GM18499 (cell line): ENCODE data around the gene NPTN.
"Not testable (repeated sequence)": the region's sequence is repeated elsewhere in the genome, so short reads cannot be mapped to it uniquely, and the experiment has no call there.

Source experiments
- ATAC-seq: cut with Tn5 transposase; IDR thresholded peaks from one replicate; pipeline ENCODE4 v1.9.1; 2021; ENCODE audit warnings: moderate number of reproducible peaks; ENCODE audit not compliant: insufficient read depth, unreplicated experiment

The NPTN gene

DNA sequence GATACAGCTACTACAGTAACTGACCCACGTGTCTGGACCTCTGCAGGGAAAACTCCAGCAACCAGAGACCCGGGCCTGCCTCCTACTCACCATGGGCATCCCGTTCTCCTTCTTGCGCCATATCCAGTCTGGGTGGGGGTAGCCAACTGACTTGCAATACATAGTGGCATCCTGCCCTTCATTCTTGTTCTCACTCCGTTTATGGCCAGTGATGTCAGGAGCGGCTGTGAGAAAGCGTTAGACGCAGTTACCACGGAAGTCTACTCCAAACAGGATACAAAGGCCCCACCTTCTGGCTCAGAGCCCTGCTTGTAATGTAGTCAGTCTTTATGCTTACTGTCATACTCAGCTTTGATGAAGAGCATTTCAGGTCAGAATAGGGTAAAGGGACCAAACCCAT, 59.6 kb downstream of the NPTN start:
- no peak for ATAC-seq

GRCh38 chr15:73573037-73573436, 60.2 kb downstream of the NPTN start:
- ATAC-seq, result no peak

DNA sequence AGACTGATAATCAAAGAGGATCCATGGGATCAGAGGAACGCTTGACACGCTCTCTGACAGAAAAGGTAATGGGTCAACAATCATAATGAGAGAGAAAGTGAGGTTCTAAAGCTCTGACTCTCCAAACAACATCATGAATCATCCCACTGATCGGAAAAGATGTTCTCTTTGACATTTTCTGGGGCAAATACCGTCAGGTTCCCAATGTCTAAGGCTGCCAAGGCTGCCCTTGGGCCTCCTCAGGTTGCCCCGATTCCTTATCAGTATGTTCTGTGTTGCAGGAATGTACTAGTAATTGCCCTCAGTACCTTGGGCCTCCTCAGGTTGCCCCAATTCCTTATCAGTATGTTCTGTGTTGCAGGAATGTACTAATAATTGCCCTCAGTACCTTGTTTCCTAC, 60.9 kb downstream of the NPTN start:
- ATAC-seq, result no peak

DNA sequence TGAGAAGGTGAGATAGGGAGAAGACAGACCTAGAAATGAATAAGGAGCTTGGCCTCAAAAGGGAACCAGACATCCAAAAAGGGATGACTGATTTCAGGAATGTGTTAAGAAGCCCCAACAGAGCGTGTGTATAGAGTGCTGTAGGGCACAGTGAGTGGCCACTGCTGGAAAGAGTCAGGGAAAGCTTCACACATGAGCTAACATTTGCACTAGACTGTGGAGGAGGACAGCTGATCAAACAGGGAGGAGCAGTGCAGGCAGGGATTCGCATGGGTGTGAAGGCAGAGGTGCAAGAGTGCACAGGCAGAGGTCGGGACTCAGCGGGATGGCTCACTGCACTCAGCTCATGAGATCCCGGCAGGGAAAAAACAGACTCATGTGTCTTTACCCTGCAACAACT, 61.8 kb downstream of the NPTN start:
- no peak for ATAC-seq

GRCh38 chr15:73570355-73571032, 62.7 kb downstream of the NPTN start:
- no peak for ATAC-seq

DNA sequence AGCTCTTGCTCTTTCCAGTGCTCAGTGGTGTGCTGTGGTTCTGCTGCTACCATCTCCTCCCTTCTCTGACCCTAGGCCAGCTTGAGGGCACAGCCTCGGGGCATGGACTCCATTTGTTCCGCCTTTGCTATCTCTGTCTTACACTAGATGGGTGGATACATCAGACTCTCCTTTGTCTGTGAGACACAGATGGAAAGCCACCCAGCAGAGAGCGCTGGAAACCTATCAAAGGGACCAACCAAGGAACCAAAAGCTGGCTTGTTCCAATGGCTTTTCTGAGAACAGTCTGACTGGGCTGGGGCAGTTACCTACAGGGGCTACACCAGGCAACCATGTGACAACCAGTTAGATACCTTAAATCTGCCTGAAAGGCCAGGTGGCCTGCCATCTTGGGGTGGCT, 63.8 kb downstream of the NPTN start:
- ATAC-seq, result no peak

- no peak for ATAC-seq
Observed at GRCh38 chr15:73568564-73569280, 64.5 kb downstream of the NPTN start.

DNA sequence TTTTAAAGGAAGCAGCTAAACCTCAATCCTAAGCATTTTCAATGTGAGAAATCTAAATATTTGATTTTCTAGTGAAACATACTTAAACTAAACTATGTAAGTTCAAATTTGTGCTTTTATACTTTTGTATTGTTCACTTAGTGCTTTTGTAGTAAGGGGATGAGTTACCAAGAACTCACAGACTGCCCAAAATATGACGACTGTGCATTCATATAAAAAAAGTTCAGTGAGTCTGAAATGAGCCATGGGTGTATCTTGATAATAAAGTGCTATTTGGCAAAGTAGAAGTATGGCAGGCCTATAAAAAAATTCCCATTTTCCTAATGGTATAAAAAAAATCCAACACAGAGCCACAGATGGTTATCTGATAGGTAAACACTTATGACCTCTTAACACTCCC, 66.2 kb downstream of the NPTN start:
- ATAC-seq, result no peak

DNA sequence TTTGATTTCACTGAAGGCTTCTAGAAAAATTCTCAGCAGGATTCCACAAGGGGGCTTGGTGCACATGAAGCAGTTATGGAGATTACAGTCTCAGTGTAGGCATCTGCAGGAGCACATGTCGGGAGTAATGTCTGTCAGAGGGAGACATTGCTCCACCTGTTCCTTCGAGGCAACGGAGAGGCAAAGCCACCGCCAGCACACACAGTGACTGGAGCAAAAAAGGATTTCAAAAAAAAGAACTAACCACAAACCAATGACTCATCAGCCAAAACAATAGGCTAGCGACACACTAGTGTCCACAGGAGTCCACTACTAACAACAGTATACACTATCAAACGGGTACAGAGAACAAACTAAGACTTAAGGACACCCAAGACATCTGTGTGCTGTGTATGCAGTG, 68.9 kb downstream of the NPTN start:
- ATAC-seq, result no peak

GRCh38 chr15:73560501-73561117, 72.6 kb downstream of the NPTN start:
- no peak for ATAC-seq

DNA sequence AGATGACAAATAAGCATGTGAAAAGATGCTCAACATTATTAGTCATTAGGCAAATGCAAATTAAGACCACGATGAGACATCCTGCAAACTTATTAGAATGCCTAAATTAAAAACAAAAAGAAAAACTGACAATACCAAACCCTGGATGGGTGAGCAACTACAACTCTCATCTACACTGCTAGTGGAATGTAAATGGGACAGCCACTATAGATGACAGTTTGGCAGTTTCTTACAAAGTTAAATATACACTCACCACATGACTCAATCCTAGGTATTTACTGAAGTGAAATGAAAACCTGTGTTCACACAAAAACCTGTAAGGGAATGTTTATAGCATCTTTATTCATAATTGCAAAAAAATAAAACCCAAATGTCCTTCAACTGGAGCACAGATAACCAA, 74.7 kb downstream of the NPTN start:
- ATAC-seq, result no peak

- no peak for ATAC-seq
Observed at GRCh38 chr15:73555080-73555479, 78.1 kb downstream of the NPTN start.

DNA sequence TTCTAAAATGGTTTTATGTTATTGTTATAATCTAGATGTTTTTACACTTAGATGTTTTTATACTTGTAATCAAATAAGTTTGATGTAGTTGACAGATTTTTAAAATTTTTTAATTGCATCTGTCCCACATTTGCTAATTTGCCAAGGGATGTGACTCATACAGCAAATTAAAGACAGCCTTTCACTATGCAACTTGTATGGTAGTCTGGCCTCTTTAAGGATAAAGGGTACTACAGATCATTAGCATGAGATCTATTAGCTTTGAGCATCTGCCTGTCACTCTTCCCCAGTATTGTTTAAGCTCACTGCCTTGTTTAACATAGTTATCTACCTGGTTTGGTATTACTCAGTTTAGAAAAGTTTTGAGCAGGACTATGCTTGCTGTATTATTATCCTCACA, 83.0 kb downstream of the NPTN start:
- no peak for ATAC-seq

DNA sequence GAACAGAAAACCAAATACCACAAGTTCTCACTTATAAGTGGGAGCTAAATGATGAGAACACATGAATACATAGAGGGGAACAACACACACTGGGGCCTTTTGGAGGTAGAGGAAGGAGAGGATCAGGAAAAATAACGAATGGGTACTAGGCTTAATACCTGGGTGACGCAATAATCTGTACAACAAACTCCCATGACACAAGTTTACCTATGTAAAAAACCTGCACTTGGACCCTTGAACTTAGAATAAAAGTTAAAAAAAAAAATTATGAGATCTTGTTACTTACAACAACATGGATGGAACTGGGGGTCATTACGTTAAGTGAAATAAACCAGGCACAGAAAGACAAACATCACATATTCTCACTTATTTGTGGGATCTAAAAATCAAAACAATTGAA, 84.3 kb downstream of the NPTN start:
- not testable (repeated sequence) for ATAC-seq

GRCh38 chr15:73541479-73541878, 91.7 kb downstream of the NPTN start:
- no peak for ATAC-seq

- ATAC-seq, result no peak
Observed at GRCh38 chr15:73540161-73540560, 93.0 kb downstream of the NPTN start.

GRCh38 chr15:73539212-73540128, 93.7 kb downstream of the NPTN start:
- ATAC-seq, result no peak

DNA sequence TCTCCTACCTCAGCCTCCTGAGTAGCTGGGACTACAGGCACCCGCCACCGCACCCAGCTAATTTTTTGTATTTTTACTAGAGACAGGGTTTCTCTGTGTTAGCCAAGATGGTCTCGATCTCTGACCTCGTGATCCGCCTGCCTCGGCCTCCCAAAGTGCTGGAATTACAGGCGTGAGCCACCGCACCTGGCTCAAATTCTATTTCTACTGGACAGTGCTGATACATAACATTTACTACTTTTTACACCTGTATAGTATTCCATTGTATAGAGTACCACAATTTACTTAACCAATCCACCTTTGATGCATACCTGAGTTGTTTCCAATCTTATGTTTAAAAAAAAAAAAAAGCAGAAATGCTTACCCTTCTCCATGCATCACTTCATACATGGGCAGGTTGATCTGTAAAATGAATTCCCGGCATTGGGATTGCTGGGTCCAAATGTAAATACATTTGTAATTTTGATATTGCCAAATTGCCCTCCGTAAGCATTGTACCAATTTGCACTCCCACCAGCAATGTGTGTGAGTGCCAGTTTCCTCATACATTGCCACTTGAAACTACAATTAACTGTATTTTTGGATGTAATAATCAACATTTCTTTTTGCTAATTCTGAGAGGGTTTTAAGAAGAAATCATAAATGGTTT, 94.5 kb downstream of the NPTN start:
- ATAC-seq, result no peak

DNA sequence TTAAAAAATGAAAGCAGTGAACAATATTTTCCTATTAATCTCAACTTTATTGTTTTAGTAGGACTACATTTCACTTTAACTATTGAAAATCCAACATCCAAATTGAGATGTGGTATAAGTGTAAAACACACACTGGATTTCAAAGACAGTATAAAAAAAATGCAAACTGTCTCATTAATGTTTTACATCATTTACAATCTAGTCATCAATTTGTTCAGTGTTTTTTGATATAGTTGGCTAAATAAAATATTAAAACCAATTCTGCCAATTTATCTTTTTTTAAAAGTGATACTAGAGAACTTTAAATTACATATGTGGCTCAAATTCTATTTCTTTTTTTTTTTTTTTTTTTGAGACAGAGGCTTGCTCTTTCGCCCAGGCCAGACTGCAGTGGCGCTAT, 95.1 kb downstream of the NPTN start:
- no peak for ATAC-seq

- ATAC-seq, result no peak
Observed at GRCh38 chr15:73530649-73531048, 102.5 kb downstream of the NPTN start.
